Body of pancreas (tissue), 4 donors: ENCODE results near the gene GJD2.

Experiments used
- POLR2A ChIP-seq, 3 donors: fragments of 450-650 bp; IDR thresholded peaks; one replicate each; pipeline ENCODE4 v1.6.1; 2016; ENCODE audit warnings: antibody characterized with exemption in 3 of 3, mild to moderate bottlenecking in 2 of 3
- TF ChIP-seq, protein P1 (sequence below), 7 experiments: fragments of 450-650 bp in 4 of 7; fragments of 200-600 bp in 3 of 7; sonication (generic) in 3 of 7; IDR thresholded peaks; one replicate each; pipeline ENCODE4 v1.5.1; 2016 to 2019; ENCODE audit warnings: antibody characterized with exemption in 7 of 7

- TF ChIP-seq, protein P1, sequence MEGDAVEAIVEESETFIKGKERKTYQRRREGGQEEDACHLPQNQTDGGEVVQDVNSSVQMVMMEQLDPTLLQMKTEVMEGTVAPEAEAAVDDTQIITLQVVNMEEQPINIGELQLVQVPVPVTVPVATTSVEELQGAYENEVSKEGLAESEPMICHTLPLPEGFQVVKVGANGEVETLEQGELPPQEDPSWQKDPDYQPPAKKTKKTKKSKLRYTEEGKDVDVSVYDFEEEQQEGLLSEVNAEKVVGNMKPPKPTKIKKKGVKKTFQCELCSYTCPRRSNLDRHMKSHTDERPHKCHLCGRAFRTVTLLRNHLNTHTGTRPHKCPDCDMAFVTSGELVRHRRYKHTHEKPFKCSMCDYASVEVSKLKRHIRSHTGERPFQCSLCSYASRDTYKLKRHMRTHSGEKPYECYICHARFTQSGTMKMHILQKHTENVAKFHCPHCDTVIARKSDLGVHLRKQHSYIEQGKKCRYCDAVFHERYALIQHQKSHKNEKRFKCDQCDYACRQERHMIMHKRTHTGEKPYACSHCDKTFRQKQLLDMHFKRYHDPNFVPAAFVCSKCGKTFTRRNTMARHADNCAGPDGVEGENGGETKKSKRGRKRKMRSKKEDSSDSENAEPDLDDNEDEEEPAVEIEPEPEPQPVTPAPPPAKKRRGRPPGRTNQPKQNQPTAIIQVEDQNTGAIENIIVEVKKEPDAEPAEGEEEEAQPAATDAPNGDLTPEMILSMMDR (IDR thresholded peaks at IDR 0.05) = no peak
- TF ChIP-seq POLR2A (IDR thresholded peaks at IDR 0.05) = no peak
Observed at GRCh38 chr15:34724481-34724880, 30.3 kb downstream of the GJD2 start.
